ENCODE results near the gene SLC25A22. TPM values are rescaled to one million over a fixed set of nuclear protein-coding genes. Genes with fewer than 3 reads are reported as not detected.

The SLC25A22 gene
- total RNA-seq, 1 experiment from 2014 or later: 19.6 TPM

DNA sequence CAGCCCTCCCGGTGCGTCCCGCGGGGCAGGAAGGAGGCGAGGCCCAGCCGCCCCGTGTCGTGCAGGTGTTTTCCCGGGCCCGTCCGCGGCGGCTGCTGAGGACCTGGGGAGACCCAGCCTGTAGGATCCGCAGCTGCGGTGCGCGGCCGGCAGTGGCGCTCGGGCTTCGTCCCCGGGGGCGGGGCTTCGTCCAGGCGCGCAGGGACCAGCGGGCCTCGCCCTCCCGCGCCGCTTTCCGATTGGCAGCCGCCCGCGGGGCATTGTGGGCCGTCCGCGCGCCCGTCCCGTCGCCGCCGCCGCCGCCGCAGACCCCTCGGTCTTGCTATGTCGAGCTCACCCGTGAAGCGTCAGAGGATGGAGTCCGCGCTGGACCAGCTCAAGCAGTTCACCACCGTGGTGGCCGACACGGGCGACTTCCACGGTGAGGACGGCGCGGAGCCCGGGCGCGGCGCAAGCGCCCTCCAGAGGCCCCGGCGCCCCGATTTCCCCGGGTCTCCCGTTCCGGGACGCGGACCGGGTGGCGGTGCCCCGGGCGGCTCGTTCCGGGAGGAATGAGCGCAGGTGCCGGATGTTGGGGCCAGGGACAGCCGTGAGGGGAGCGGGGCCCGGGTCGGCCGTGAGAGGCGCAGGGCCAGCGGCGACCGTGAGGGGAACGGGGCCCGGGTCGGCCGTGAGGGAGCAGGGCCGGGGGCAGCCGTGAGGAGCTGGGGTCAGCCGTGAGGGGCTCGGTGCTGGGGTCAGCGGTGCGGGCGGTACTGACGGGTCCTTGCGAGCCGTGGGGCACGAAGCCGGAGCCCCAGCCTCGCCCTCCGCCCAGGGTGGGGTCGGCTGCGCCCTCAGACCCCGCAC lies 50.7 kb downstream of the SLC25A22 start, which contains the start of gene TALDO1:
TSS of gene TALDO1 (plus strand) at position 307 of the 849 bp plus-strand sequence. CDS start at position 325, 18 bp downstream.
- peak; percentile 87 for DNase-seq (ENCODE audit: low spot score)

DNA sequence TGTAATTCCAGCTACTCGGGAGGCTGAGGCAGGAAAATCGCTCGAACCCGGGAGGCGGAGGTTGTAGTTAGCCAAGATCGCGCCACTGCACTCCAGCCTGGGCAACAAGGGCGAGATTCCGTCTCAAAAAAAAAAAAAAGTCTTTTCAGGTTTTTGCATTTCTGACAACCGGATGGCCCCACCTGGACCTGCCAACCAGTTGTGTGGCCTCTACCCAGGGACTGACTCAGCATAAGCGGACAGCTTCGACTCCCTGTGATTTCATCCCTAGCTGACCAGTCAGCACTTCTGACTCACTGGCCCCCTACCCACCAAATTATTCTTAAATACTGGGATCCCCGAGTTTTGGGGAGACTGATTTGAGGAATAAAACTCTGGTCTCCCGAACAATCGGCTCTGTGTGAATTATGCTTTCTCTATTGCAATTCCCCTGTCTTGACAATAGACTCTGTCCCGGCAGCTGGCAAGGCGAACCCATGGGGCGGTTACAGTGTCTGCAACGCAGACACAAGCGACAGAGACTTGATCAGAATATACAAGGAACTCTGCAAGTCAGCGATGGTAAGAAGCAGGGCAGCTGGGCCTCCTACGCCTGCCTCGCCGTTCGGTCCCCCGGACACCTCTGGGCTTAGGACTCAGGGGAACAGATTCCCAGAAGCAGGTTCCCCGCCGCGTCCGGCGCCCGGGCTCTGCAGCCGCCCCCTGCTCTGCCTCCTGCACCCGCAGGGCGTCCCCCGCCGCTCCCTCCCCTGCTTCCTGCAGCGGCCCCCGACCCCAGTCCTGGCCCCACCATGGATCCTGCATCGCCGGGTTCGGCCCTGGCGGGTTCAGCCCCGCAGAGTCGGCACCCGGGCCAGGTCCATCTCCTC lies 51.6 kb downstream of the SLC25A22 start:
- no peak for DNase-seq (ENCODE audit: low spot score)

- DNase-seq (ENCODE audit: low spot score): no peak
Measured at GRCh38 chr11:745428-745827, 52.7 kb downstream of the SLC25A22 start.

- no peak for DNase-seq (ENCODE audit: low spot score)
Measured at GRCh38 chr11:742571-743201, 55.4 kb downstream of the SLC25A22 start.

DNA sequence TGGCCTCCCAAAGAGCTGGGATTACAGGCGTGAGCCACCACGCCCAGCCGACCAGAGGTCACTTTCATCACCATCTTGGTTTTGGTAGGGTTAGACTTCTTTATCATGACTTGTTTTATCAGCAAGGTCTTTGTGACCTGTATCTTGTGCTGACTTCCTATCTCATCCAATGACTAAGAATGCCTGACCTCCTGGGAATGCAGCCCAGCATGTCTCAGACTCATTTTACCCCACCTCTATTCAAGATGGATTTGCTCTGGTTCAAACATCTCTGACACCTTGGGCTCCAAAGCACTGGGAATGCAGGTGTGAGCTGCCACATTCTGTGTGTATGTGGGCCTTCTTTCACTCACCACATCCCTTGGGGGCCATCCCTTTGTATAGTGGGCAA lies 55.9 kb downstream of the SLC25A22 start:
- no peak for DNase-seq (ENCODE audit: low spot score)

Other genes starting within 250 kb of the SLC25A22 start
- 1.4 and 2.6 TPM in 2 replicates for gene LMNTD2, start 237.5 kb downstream of the SLC25A22 start, total RNA-seq (2014; rRNA removed; shearing (Covaris generic))
- 16.8 and 17.3 TPM in 2 replicates for gene RASSF7, start 237.3 kb downstream of the SLC25A22 start, total RNA-seq (2014; rRNA removed; shearing (Covaris generic))
- gene PHRF1, start 221.8 kb downstream of the SLC25A22 start, total RNA-seq (2014; rRNA removed; shearing (Covaris generic)): 14.5 and 15.3 TPM in 2 replicates
- 11.7 and 11.9 TPM in 2 replicates for gene IRF7, start 182.3 kb downstream of the SLC25A22 start, total RNA-seq (2014; rRNA removed; shearing (Covaris generic))
- gene CDHR5, start 173.3 kb downstream of the SLC25A22 start, total RNA-seq (2014; rRNA removed; shearing (Covaris generic)): not detected in 2 replicates
- gene SCT, start 171.1 kb downstream of the SLC25A22 start, total RNA-seq (2014; rRNA removed; shearing (Covaris generic)): not detected in 2 replicates
- gene DRD4, start 161.0 kb downstream of the SLC25A22 start, total RNA-seq (2014; rRNA removed; shearing (Covaris generic)): not detected in 2 replicates
- gene DEAF1, start 103.1 kb downstream of the SLC25A22 start, total RNA-seq (2014; rRNA removed; shearing (Covaris generic)): 24.9 and 29.9 TPM in 2 replicates
- 15.8 and 16.4 TPM in 2 replicates for gene TMEM80, start 102.5 kb downstream of the SLC25A22 start, total RNA-seq (2014; rRNA removed; shearing (Covaris generic))
- 0.12 TPM in 1 of 2 replicates, not detected in the other for gene EPS8L2, start 92.0 kb downstream of the SLC25A22 start, total RNA-seq (2014; rRNA removed; shearing (Covaris generic))
- 600 and 603 TPM in 2 replicates for gene TALDO1, start 50.8 kb downstream of the SLC25A22 start, total RNA-seq (2014; rRNA removed; shearing (Covaris generic))
- 15.5 and 24.8 TPM in 2 replicates for gene GATD1, start 20.8 kb downstream of the SLC25A22 start, total RNA-seq (2014; rRNA removed; shearing (Covaris generic))
- gene CEND1, start 8.2 kb downstream of the SLC25A22 start, total RNA-seq (2014; rRNA removed; shearing (Covaris generic)): not detected in 2 replicates
- 2.2 and 4.2 TPM in 2 replicates for gene PIDD1, start 7.0 kb upstream of the SLC25A22 start, total RNA-seq (2014; rRNA removed; shearing (Covaris generic))
- 1,137 and 1,147 TPM in 2 replicates for gene RPLP2, start 11.7 kb upstream of the SLC25A22 start, total RNA-seq (2014; rRNA removed; shearing (Covaris generic))
- gene PNPLA2, start 20.6 kb upstream of the SLC25A22 start, total RNA-seq (2014; rRNA removed; shearing (Covaris generic)): 13.4 and 22.8 TPM in 2 replicates
- not detected in 2 replicates for gene CRACR2B, start 29.6 kb upstream of the SLC25A22 start, total RNA-seq (2014; rRNA removed; shearing (Covaris generic))
- 825 and 1,008 TPM in 2 replicates for gene CD151, start 34.7 kb upstream of the SLC25A22 start, total RNA-seq (2014; rRNA removed; shearing (Covaris generic))
- 199 and 210 TPM in 2 replicates for gene POLR2L, start 44.2 kb upstream of the SLC25A22 start, total RNA-seq (2014; rRNA removed; shearing (Covaris generic))
- 117 and 131 TPM in 2 replicates for gene TSPAN4, start 44.6 kb upstream of the SLC25A22 start, total RNA-seq (2014; rRNA removed; shearing (Covaris generic))
- 53.1 and 65.1 TPM in 2 replicates for gene CHID1, start 112.5 kb upstream of the SLC25A22 start, total RNA-seq (2014; rRNA removed; shearing (Covaris generic))
- 25.1 and 25.3 TPM in 2 replicates for gene AP2A2, start 127.6 kb upstream of the SLC25A22 start, total RNA-seq (2014; rRNA removed; shearing (Covaris generic))
- not detected in 2 replicates for gene MUC6, start 238.4 kb upstream of the SLC25A22 start, total RNA-seq (2014; rRNA removed; shearing (Covaris generic))